ENCODE results near the gene HELQ. TPM values are rescaled to one million over a fixed set of nuclear protein-coding genes. Genes with fewer than 3 reads are reported as not detected.

Gene HELQ
- total RNA-seq, 4 donors from 2014 or later, result 22.5 to 26.8 (median 24.8) TPM

- H3K9me3 ChIP-seq, result no peaks in the 10 kb centered on the region
- H3K27ac ChIP-seq, result no peak overlapping the region
- 77 to 84% methylated on average over 4 of the region's 4 CpGs for WGBS, 2 donors
- no peaks in the 10 kb centered on the region for H3K4me1 ChIP-seq
- H3K36me3 ChIP-seq, result no peaks in the 10 kb centered on the region
- no peak for DNase-seq (ENCODE audit: low spot score in 2 of 2)
- H3K27me3 ChIP-seq, result no peaks in the 10 kb centered on the region
- no peak overlapping the region for H3K4me3 ChIP-seq
- TF ChIP-seq POLR2A (IDR thresholded peaks at IDR 0.05) (no peak), EP300 (IDR thresholded peaks at IDR 0.05) (no peak)
- TF ChIP-seq, protein P1, sequence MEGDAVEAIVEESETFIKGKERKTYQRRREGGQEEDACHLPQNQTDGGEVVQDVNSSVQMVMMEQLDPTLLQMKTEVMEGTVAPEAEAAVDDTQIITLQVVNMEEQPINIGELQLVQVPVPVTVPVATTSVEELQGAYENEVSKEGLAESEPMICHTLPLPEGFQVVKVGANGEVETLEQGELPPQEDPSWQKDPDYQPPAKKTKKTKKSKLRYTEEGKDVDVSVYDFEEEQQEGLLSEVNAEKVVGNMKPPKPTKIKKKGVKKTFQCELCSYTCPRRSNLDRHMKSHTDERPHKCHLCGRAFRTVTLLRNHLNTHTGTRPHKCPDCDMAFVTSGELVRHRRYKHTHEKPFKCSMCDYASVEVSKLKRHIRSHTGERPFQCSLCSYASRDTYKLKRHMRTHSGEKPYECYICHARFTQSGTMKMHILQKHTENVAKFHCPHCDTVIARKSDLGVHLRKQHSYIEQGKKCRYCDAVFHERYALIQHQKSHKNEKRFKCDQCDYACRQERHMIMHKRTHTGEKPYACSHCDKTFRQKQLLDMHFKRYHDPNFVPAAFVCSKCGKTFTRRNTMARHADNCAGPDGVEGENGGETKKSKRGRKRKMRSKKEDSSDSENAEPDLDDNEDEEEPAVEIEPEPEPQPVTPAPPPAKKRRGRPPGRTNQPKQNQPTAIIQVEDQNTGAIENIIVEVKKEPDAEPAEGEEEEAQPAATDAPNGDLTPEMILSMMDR (IDR thresholded peaks at IDR 0.05), result no peak
These were observed 67.3 kb downstream of the HELQ start for GRCh38 chr4:83388313-83388676.

DNA sequence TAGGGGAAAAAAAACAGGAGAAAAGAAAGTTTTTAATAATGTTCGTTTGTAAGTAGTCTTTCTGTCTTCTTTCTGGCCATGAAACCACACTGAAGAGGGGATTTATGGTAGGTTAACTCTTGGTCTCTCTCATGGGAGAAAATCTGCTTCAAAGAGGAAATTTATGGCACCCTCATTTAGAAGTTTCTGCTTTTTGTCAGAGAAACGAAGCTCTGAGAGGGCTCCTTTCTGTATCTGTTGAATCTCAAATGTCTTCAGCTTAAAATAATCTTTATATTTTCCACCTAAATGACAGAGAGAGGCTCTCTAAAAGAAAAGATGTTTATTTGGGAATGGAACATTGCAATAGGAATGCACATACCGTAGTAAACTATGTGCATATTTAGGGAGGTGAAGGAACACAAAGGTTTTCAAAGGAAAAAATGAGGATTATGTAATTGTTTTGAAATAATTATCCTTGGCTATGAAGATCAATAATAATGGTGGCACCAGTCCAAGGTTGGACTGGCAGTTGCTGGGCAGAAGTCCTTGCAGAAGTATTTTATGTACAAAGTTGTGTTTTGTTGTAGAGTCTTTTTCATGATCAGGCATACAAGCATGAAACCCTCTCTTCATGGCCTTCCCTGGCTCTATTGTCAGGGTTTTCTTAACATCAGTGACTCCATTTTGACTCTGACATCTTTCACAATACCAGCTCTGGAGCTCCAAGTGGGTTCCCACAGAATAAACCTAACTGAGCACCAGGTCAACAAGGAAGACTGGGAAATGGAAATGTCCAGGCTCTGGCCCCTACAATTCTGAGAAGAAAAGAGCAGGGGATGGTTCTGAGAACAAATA lies 67.9 kb downstream of the HELQ start:
- Histone ChIP-seq H3K27ac (no peak overlapping the region), H3K9me3 (no peaks in the 10 kb centered on the region), H3K4me1 (no peaks in the 10 kb centered on the region), H3K4me3 (no peak overlapping the region), H3K36me3 (no peaks in the 10 kb centered on the region), H3K27me3 (no peaks in the 10 kb centered on the region)
- no peak for TF ChIP-seq POLR2A (IDR thresholded peaks at IDR 0.05)
- no peak for TF ChIP-seq EP300 (IDR thresholded peaks at IDR 0.05)
- TF ChIP-seq, protein P1 (IDR thresholded peaks at IDR 0.05), result no peak
- DNase-seq (ENCODE audit: low spot score in 2 of 2), result no peak
- WGBS, 2 donors, result 24 to 29% methylated on average over 3 of the region's 3 CpGs

DNA sequence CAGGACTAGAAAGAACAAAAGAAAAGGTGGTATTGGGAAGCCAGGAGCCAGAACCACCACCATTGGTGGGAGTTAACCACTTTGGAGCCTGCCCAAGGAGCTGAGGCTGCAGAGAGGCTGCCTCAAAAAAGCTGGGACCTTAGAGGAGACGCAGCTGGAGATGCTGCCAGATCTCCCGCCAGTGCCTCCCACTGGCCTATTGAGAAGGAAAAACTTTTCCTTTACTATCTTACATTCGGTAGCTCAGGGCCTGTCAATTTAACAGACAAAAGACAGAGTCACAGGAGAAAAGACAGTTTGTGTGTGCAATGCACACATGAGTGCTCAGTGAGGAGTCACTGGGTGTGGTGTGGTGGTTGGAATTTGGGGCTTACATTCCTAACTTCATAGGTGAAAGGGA lies 68.6 kb downstream of the HELQ start:
- Histone ChIP-seq H3K27ac (no peak overlapping the region), H3K9me3 (no peaks in the 10 kb centered on the region), H3K27me3 (no peaks in the 10 kb centered on the region), H3K4me3 (no peak overlapping the region), H3K36me3 (no peaks in the 10 kb centered on the region), H3K4me1 (no peaks in the 10 kb centered on the region)
- no peak for DNase-seq (ENCODE audit: low spot score in 2 of 2)
- TF ChIP-seq, protein P1 (IDR thresholded peaks at IDR 0.05), result no peak
- TF ChIP-seq POLR2A (IDR thresholded peaks at IDR 0.05) (no peak), EP300 (IDR thresholded peaks at IDR 0.05) (no peak)
- WGBS, 2 donors, result 55 to 70% methylated on average over 3 of the region's 3 CpGs

DNA sequence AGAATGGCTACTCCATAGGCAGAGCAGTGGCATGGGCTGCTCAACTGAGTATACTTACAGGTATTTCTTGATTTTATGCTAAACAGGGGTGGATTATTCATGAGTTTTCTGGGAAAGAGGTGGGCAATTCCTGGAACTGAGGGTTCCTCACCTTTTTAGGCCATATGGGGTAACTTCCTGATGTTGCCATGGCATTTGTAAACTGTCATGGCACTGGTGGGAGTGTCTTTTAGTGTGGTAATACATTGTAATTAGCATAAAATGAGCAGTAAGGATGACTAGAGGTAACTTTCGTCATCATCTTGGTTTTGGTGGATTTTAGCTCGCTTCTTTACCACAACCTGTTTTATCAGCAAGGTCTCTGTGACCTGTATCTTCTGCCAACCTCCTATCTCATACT lies 72.8 kb downstream of the HELQ start:
- 77 to 79% methylated on average over 2 of the region's 2 CpGs for WGBS, 2 donors
- TF ChIP-seq, protein P1 (IDR thresholded peaks at IDR 0.05), result no peak
- TF ChIP-seq POLR2A (IDR thresholded peaks at IDR 0.05) (no peak), EP300 (IDR thresholded peaks at IDR 0.05) (no peak)
- Histone ChIP-seq H3K27ac (no peak overlapping the region), H3K9me3 (peaks cover 0 to 8% (median 3%) of the 10 kb centered on the region in 4 donors), H3K4me1 (no peaks in the 10 kb centered on the region), H3K27me3 (no peaks in the 10 kb centered on the region), H3K4me3 (no peak overlapping the region), H3K36me3 (no peaks in the 10 kb centered on the region)
- DNase-seq (ENCODE audit: low spot score in 2 of 2), result no peak

DNA sequence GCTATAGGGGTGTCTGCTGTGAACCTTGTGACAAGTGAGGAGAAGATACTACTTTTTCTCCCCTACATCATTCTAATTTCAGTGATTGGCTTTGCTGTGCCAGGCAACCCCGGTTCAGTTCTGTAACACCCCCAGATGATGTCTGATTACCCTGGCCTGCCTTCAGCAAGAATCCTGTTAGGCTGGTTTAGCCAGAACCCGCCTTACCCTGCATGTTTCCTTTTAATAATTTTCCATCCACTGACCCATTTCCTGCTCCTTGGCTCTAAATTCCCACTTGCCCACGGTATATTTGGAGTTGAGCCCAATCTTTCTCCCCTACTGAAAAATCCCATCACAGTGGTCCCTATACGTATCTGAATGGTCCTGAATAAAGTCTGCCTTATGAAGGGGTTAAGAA lies 74.5 kb downstream of the HELQ start:
- Histone ChIP-seq H3K27me3 (no peaks in the 10 kb centered on the region), H3K9me3 (peaks cover 0 to 9% (median 3%) of the 10 kb centered on the region in 4 donors), H3K27ac (no peak overlapping the region), H3K36me3 (no peaks in the 10 kb centered on the region), H3K4me3 (no peak overlapping the region), H3K4me1 (no peaks in the 10 kb centered on the region)
- 73 to 77% methylated on average over 4 of the region's 4 CpGs for WGBS, 2 donors
- TF ChIP-seq EP300 (IDR thresholded peaks at IDR 0.05) (no peak), POLR2A (IDR thresholded peaks at IDR 0.05) (no peak)
- TF ChIP-seq, protein P1 (IDR thresholded peaks at IDR 0.05), result no peak
- no peak for DNase-seq (ENCODE audit: low spot score in 2 of 2)

Data from tibial nerve (tissue), 4 donors.